HCT116 (cell line): ENCODE results near the gene PAQR6. TPM values are rescaled to one million over a fixed set of nuclear protein-coding genes. Genes with fewer than 3 reads are reported as not detected.

Experiments
- ATAC-seq: fragments of 200-7000 bp; cut with Tn5 transposase; 2 replicates; pipeline ENCODE4 v1.9.1; 2020; ENCODE audit warnings: mild to moderate bottlenecking, moderate library complexity
- BruUV-seq: library from RNA; stranded (reverse); fragments of 400-500 nt; replicated peaks from 2 replicates; lab custom pipeline; 2021; lab: Mats Ljungman, UMichigan
- CTCF ChIA-PET: fragments of 300-600 bp; sonication (Branson Sonifier 250); formaldehyde crosslinking; loops from one replicate; lab custom pipeline; 2021; ENCODE audit warnings: antibody characterized with exemption; lab: Charles Lee
- POLR2A ChIA-PET: fragments of 300-600, 350-600 bp; sonication (Branson Sonifier 250); formaldehyde crosslinking; loops from one replicate; lab custom pipeline; 2021; ENCODE audit warnings: antibody characterized with exemption; lab: Charles Lee
- RAD21 ChIA-PET, 2 experiments: fragments of 300-600 bp; sonication (Branson Sonifier 250); formaldehyde crosslinking; loops; one replicate each; lab custom pipeline; 2023; ENCODE audit warnings: low total read pairs in 2 of 2; ENCODE audit not compliant: uncharacterized antibody in 2 of 2, unreplicated experiment in 2 of 2, low non-redundant PET in 1 of 2; lab: Charles Lee
- DNase-seq: peaks from one replicate; pipeline ENCODE4 v3.0.0-alpha.2; 2010; ENCODE audit warnings: low read depth, low spot score
- H2AFZ ChIP-seq: fragments of 200-600 bp; shearing (Covaris generic), sonication (generic); 2 replicates; pipeline ENCODE4 v1.6.1; 2017; ENCODE audit warnings: low read depth, mixed run types, mixed read lengths, antibody characterized with exemption, low read length; ENCODE audit not compliant: poor library complexity, severe bottlenecking
- H3K27ac ChIP-seq: 2 replicates; pipeline ENCODE4 v1.5.1; 2012; ENCODE audit warnings: low read depth, low read length
- H3K27me3 ChIP-seq: fragments of 200-600 bp; sonication (generic); 2 replicates; pipeline ENCODE4 v1.6.1; 2016; ENCODE audit warnings: mixed run types, low read length, mixed read lengths; ENCODE audit not compliant: insufficient read depth
- H3K36me3 ChIP-seq, 2 experiments: fragments of 200-500 bp in 1 of 2; fragments of 200-600 bp in 1 of 2; sonication (Bioruptor generic) in 1 of 2; sonication (generic) in 1 of 2; 2 replicates each; pipeline versions ENCODE4 v1.5.1 to v1.6.1; 2014 to 2016; ENCODE audit warnings: low read length in 2 of 2, inconsistent platforms in 1 of 2, mixed read lengths in 1 of 2, mixed run types in 1 of 2; ENCODE audit not compliant: insufficient read depth in 2 of 2, control insufficient read depth in 1 of 2
- H3K4me1 ChIP-seq, 2 experiments: fragments of 200-600 bp in 1 of 2; sonication (generic) in 1 of 2; 2 replicates each; pipeline versions ENCODE4 v1.5.1 to v1.6.1; 2012 to 2017; ENCODE audit warnings: low read length in 2 of 2, inconsistent platforms in 1 of 2, mild to moderate bottlenecking in 1 of 2, mixed read lengths in 1 of 2, mixed run types in 1 of 2, moderate library complexity in 1 of 2; ENCODE audit not compliant: insufficient read depth in 2 of 2, control insufficient read depth in 1 of 2
- H3K4me2 ChIP-seq: fragments of 200-600 bp; sonication (generic); 2 replicates; pipeline ENCODE4 v1.6.1; 2017; ENCODE audit warnings: mixed run types, low read length, mixed read lengths
- H3K4me3 ChIP-seq, 2 experiments: fragments of 200-600 bp in 1 of 2; sonication (generic) in 1 of 2; replicated peaks in 1 of 2; 2 replicates each; pipeline ENCODE4 v1.5.1; 2011 to 2016; ENCODE audit warnings: low read length in 2 of 2, control low read depth in 1 of 2, low read depth in 1 of 2, mild to moderate bottlenecking in 1 of 2, mixed read lengths in 1 of 2, mixed run types in 1 of 2
- H3K79me2 ChIP-seq: fragments of 200-600 bp; sonication (generic); 2 replicates; pipeline ENCODE4 v1.6.1; 2017; ENCODE audit warnings: mild to moderate bottlenecking, mixed run types, low read length, moderate library complexity, mixed read lengths; ENCODE audit not compliant: insufficient read depth
- H3K9ac ChIP-seq: fragments of 200-600 bp; sonication (generic); 2 replicates; pipeline ENCODE4 v1.6.1; 2016; ENCODE audit warnings: low read length, mixed read lengths
- H3K9me2 ChIP-seq: fragments of 200-600 bp; sonication (generic), shearing (Covaris generic); 2 replicates; pipeline ENCODE4 v1.6.1; 2017; ENCODE audit warnings: mixed run types, mild to moderate bottlenecking, moderate library complexity; ENCODE audit not compliant: insufficient read depth
- H3K9me3 ChIP-seq, 2 experiments: fragments of 200-500 bp in 1 of 2; fragments of 200-600 bp in 1 of 2; sonication (Bioruptor generic) in 1 of 2; sonication (generic) in 1 of 2; 2 replicates each; pipeline ENCODE4 v1.6.1; 2014 to 2017; ENCODE audit warnings: low read length in 2 of 2, mixed read lengths in 2 of 2, inconsistent platforms in 1 of 2, low read depth in 1 of 2, mild to moderate bottlenecking in 1 of 2, mixed run types in 1 of 2, moderate library complexity in 1 of 2; ENCODE audit not compliant: control insufficient read depth in 1 of 2, insufficient read depth in 1 of 2
- H4K20me1 ChIP-seq: fragments of 200-600 bp; sonication (generic), shearing (Covaris generic); 2 replicates; pipeline ENCODE4 v1.6.1; 2017; ENCODE audit warnings: mixed run types, mild to moderate bottlenecking, moderate library complexity; ENCODE audit not compliant: insufficient read depth
- CBX3 ChIP-seq: IDR thresholded peaks from 2 replicates; pipeline ENCODE4 v1.6.1; 2012; ENCODE audit warnings: low read depth
- EGR1 ChIP-seq: IDR thresholded peaks from 2 replicates; pipeline ENCODE4 v1.6.1; 2012; ENCODE audit warnings: low read depth
- EZH2 ChIP-seq: fragments of 200-600 bp; sonication (generic); IDR thresholded peaks from 2 replicates; pipeline ENCODE4 v1.6.1; 2017; ENCODE audit warnings: antibody characterized with exemption, mixed run types
- EZH2phosphoT487 ChIP-seq: fragments of 200-600 bp; IDR thresholded peaks from 2 replicates; pipeline ENCODE4 v1.6.1; 2018; ENCODE audit warnings: antibody characterized with exemption, borderline replicate concordance
- FOSL1 ChIP-seq: IDR thresholded peaks from 2 replicates; pipeline ENCODE4 v1.6.1; 2012; ENCODE audit warnings: low read depth
- POLR2A ChIP-seq: IDR thresholded peaks from 2 replicates; pipeline ENCODE4 v1.7.0; 2011; ENCODE audit warnings: borderline replicate concordance; ENCODE audit not compliant: insufficient read depth, insufficient read length; ENCODE audit errors: extremely low read depth
- POLR2AphosphoS5 ChIP-seq: IDR thresholded peaks from 2 replicates; pipeline ENCODE4 v1.6.1; 2011; ENCODE audit warnings: mild to moderate bottlenecking, low read depth, low read length, moderate library complexity
- RAD21 ChIP-seq: IDR thresholded peaks from 2 replicates; pipeline ENCODE4 v1.6.1; 2012; ENCODE audit warnings: low read depth, mild to moderate bottlenecking
- SIN3A ChIP-seq: IDR thresholded peaks from 2 replicates; pipeline ENCODE4 v1.6.1; 2012; ENCODE audit warnings: low read depth
- SP1 ChIP-seq: IDR thresholded peaks from 2 replicates; pipeline ENCODE4 v1.6.1; 2012; ENCODE audit warnings: low read depth
- SRF ChIP-seq: IDR thresholded peaks from 2 replicates; pipeline ENCODE4 v1.6.1; 2012; ENCODE audit warnings: low read depth
- TCF7L2 ChIP-seq: IDR thresholded peaks from 2 replicates; pipeline ENCODE4 v1.7.0; 2011; ENCODE audit warnings: borderline replicate concordance, inconsistent platforms; ENCODE audit not compliant: insufficient read depth, insufficient read length; ENCODE audit errors: extremely low read depth
- YY1 ChIP-seq: IDR thresholded peaks from 2 replicates; pipeline ENCODE4 v1.6.1; 2011; ENCODE audit warnings: low read length, low read depth, moderate library complexity, mild to moderate bottlenecking; ENCODE audit not compliant: insufficient replicate concordance; ENCODE audit errors: extremely low read depth
- intact Hi-C: fragments of 100-400 bp; cut with micrococcal nuclease; formaldehyde crosslinking; loops from 2 replicates; pipeline ENCODE4 v1.10.0; 2022
- total RNA-seq: library from RNA; stranded (reverse); gene quantifications from one replicate; pipeline ENCODE4 v1.2.1, GENCODE V29; 2021; ENCODE audit not compliant: unreplicated experiment
- TF ChIP-seq, protein P1 (sequence below): IDR thresholded peaks from 2 replicates; pipeline ENCODE4 v1.6.1; 2012
- TF ChIP-seq, protein P2 (sequence below): IDR thresholded peaks from 2 replicates; pipeline ENCODE4 v1.6.1; 2012; ENCODE audit warnings: low read depth

Gene PAQR6
- total RNA-seq, 1 experiment from 2014 or later: 10.9 TPM

DNA sequence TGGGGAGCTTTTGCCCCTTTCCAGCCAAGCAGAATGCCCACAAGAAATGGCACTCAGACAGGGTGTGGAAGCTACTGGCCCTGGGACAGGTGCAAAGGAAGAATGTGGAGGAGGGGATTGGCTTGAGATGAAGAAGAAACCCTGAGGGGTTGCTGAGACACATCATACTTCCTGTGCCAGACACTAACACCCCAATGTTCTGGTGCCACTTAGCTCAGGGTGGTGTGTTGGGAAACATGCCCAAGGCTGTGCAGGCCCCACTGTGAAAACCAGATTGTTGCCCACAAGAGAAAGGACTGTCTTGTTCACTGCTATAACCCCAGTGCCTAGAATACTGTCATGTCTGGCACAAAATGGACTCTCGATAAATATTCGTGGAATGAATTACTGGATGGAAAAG is 9.9 kb upstream of the PAQR6 start:
- POLR2A ChIA-PET: no interaction called here
- Histone ChIP-seq H3K36me3 (peaks cover 66 to 68% of the 10 kb centered on the region in 2 experiments), H4K20me1 (no peaks in the 10 kb centered on the region), H3K79me2 (peaks cover 4% of the 10 kb centered on the region; the same call in 1 of the 2 replicates), H3K4me2 (no peak overlapping the region), H3K27ac (no peak overlapping the region), H3K4me1 (peaks cover 0 to 5% of the 10 kb centered on the region in 2 experiments; a peak in 2 of 4 replicates), H3K27me3 (no peaks in the 10 kb centered on the region), H3K9ac (no peak overlapping the region), H3K9me2 (no peaks in the 10 kb centered on the region), H3K9me3 (no peaks in the 10 kb centered on the region), H2AFZ (no peak overlapping the region), H3K4me3 (no peak overlapping the region)
- intact Hi-C loops: no loop called here
- TF ChIP-seq SRF: no peak
- TF ChIP-seq YY1: no peak
- no peak for TF ChIP-seq POLR2AphosphoS5
- TF ChIP-seq CBX3: no peak
- no peak for TF ChIP-seq EZH2phosphoT487
- no peak for TF ChIP-seq EZH2
- TF ChIP-seq TCF7L2: no peak
- no peak for TF ChIP-seq SIN3A
- no peak for TF ChIP-seq EGR1
- TF ChIP-seq FOSL1: no peak
- TF ChIP-seq POLR2A: no peak
- TF ChIP-seq, protein P1, sequence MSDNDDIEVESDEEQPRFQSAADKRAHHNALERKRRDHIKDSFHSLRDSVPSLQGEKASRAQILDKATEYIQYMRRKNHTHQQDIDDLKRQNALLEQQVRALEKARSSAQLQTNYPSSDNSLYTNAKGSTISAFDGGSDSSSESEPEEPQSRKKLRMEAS: no peak
- TF ChIP-seq RAD21: no peak
- TF ChIP-seq SP1: no peak
- TF ChIP-seq, protein P2, sequence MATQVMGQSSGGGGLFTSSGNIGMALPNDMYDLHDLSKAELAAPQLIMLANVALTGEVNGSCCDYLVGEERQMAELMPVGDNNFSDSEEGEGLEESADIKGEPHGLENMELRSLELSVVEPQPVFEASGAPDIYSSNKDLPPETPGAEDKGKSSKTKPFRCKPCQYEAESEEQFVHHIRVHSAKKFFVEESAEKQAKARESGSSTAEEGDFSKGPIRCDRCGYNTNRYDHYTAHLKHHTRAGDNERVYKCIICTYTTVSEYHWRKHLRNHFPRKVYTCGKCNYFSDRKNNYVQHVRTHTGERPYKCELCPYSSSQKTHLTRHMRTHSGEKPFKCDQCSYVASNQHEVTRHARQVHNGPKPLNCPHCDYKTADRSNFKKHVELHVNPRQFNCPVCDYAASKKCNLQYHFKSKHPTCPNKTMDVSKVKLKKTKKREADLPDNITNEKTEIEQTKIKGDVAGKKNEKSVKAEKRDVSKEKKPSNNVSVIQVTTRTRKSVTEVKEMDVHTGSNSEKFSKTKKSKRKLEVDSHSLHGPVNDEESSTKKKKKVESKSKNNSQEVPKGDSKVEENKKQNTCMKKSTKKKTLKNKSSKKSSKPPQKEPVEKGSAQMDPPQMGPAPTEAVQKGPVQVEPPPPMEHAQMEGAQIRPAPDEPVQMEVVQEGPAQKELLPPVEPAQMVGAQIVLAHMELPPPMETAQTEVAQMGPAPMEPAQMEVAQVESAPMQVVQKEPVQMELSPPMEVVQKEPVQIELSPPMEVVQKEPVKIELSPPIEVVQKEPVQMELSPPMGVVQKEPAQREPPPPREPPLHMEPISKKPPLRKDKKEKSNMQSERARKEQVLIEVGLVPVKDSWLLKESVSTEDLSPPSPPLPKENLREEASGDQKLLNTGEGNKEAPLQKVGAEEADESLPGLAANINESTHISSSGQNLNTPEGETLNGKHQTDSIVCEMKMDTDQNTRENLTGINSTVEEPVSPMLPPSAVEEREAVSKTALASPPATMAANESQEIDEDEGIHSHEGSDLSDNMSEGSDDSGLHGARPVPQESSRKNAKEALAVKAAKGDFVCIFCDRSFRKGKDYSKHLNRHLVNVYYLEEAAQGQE: no peak
- BruUV-seq: no TSS peak
- DNase-seq (no peak), ATAC-seq (no peak)
- RAD21 ChIA-PET: no interaction called here
- CTCF ChIA-PET: no interaction called here
